HG03469 (cell line): Measurements from ENCODE around the gene POMT2.

ENCODE experiments used
- ATAC-seq: cut with Tn5 transposase; IDR thresholded peaks from one replicate; pipeline ENCODE4 v1.9.1; 2021; ENCODE audit warnings: mild to moderate bottlenecking, moderate library complexity, moderate number of reproducible peaks; ENCODE audit not compliant: unreplicated experiment

Gene POMT2

DNA sequence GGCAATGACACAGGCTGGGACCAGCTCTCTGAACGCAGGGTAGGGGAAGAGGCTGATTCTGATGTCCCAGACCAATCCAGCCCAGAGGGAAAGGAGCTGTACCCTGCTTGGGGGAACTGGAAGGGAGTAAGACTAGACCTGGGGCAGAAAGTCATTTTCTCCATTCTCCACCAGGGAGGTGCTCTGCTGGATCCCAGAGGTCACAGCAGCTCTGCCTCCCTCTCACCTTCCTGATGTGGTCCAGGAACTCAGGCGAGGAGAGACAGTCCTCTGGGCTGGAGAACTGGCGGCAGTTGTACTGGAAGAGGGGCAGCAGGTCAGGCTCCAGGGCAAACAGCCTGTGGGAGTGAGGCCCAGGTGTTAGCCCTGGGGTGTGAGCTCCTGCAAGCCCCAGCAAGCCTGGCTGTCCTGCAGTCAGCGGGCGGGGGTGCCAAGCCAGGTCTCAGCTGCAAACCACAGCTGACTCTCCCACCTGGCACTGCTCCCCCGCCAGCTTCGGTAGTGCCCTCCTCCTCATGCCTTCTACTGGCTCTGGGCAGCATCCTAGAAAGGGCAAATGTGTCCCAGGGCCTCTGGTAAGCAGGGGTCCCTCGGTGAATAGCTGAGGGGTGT is 51.6 kb downstream of the POMT2 start:
- ATAC-seq, result no peak

DNA sequence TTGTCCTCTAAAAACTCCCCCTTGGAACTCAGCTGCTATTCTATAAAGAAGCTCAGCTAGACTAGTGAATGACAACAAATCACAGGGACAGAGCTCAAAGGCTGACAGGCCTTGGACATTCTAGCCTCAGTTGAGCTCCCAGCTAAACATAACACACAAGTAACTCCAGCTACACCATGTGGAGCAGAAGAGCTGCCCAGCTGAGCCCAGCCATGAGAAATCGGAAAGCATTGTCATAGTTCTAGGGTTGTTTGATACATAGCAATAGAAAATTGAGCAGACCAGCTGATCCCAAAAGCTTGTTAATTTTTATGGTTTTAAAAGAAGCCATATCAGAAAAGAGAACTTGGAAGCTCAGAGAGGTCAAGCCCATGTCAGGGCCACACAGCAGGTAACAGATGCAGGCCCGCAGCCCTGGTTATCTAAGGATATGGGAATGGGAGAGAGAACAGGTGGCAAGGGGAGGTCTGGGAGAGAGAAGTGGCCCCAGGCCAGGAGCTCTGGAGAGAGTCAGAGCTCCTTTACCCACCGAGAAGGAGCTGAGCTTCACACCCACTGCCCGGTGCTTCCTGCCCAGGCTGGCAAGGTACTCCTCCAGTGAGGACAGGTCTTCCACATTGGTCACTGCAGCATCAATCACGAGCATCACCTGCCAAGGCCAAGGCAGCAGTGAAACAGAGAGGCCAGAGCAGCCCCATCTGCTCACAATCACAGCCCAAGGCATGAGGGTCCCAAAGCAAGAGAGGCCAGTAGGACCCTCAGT is 52.6 kb downstream of the POMT2 start:
- no peak for ATAC-seq

DNA sequence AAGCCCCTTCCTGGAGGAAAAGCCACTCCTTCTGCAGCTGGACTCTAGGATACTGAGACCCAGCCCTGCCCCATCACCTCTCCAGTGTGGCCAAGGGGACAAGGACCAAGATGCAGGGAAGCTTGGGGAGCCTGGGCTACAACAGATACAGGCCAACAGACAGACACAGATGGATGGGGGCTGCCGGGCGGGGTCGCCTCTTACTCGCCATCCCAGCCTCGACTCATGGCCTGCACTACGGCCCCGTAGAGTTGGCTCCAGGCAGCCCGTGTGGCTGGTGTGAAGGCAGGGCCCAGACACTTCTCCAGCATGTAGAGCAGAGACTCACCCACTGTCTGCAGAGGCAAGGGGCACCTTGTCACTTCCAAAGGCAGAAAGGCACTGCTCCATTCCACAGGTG is 54.3 kb downstream of the POMT2 start:
- ATAC-seq, result no peak

DNA sequence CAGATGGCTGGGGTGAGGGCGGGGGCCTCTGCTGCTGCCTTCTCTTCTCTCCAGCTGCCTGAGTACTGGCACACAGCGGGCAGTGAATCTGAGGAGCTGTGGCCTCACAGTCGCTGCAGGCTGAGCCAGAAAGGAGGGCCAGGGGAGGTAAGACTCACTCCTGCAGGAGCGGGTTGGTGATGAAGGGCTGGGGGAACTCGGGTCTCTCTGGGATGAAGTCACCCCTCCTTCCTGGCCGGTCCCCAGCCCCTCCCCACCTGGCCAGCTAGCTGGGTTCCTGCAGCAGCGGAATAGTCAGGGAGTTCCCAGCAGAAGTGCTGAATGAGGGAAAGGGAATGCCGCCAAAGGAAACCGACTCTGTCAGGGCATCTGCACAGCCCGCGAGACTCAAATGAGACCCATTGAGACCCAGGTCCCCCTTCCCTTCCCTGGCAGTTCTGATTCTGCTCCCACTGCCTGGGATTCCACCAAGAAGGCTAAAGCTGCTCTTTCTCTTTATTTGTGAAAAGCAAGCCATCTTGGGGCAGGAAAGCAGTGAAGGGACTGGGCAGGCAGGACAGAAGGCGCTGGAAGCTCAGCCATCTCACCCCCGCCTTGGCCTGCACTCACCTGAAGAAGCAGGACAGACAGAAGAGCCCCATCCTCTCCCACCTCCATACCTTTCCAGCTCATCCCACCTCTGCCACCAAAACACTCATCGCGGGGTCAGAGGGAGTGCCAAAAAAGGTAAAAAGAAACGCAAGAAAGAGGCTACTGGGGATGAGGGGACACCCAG is 54.9 kb downstream of the POMT2 start:
- ATAC-seq, result no peak

DNA sequence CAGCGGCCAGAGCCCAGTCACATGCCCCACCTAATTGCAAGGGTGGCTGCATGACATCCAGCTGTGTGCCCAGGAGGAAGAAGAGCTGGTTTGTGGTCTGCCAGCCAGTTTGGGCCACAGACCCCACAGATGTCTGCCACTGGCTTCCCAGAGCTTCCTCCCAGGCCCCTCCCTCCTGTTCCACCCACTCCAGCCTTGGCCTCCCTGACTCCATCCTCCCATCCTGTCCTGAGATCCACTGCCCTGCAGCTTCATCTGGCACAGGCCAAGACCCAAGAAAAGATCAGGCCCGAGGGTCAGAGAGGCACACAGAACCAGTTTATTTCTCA is 55.5 kb downstream of the POMT2 start:
- no peak for ATAC-seq

DNA sequence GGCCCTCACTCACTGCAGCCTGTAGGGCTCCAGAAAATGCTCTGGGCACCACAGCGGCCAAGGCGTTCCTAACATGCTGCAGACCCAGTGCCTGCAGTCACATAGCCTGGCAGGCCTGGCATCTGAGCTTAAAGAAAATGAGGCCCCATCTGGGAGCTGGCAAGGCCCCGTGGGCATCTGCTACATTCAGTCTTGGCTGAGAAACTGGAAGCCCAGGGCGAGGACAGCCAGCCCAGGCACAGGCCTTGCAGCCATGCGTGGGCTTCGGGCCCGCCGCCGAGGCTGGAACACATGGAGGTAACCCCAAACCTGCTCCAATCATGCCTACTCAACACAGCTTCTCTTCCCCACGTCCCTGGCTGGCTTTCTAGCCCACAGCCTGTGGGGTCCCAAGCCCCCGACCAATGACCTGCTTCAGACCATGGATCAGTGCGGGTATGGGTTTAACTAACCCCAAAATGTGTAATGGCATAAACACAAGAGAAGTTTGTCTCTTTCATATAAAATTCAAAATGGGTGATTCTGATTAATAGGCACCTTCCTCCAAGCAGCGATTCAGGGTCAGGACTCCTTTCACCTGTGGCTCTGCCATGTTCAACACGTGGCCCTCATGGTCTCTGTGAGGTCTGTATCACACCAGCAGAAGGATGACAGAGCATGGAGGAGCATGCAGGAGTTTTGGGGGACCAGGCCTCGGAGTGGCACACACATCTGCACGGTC is 56.1 kb downstream of the POMT2 start:
- ATAC-seq, result no peak

DNA sequence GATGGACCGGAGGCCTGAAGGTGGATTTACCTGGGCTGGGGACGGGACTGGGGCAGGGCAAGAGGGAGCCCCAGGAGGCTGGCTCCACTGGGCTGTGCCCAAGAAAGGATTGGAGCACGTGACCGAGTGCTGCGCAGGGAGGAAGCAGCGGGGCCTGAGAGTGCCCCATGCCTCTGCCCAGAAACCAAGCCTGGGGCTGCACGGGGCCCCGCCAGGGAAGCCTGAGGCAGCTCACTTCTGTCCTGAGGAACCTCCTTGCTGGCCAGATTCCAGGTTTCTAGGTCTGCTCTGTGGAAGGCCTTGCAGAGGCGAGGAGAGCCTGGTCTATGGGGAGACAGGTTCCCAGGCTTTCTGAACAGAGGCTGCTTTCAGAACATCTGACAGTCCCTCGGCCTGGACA is 60.1 kb downstream of the POMT2 start:
- ATAC-seq, result no peak

DNA sequence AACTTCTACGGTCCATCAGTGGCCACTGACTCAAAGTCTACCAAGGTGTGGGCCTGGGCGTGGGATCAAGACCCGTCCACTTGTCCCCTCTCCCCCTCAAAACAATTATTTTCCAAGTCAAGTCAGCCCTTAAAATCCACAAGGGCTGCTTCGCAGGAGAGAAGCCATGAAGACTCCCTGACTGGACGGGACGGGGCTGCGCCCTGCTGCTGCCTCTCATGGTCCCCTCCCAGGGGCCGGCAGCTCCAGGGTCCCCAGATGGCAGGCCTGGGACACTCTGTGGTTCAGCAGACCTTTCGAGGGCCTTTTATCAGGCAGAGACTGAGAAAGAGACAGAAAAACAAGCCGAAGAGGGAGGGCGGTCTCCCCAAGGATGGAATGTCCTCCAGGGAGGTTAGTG is 60.5 kb downstream of the POMT2 start:
- no peak for ATAC-seq

DNA sequence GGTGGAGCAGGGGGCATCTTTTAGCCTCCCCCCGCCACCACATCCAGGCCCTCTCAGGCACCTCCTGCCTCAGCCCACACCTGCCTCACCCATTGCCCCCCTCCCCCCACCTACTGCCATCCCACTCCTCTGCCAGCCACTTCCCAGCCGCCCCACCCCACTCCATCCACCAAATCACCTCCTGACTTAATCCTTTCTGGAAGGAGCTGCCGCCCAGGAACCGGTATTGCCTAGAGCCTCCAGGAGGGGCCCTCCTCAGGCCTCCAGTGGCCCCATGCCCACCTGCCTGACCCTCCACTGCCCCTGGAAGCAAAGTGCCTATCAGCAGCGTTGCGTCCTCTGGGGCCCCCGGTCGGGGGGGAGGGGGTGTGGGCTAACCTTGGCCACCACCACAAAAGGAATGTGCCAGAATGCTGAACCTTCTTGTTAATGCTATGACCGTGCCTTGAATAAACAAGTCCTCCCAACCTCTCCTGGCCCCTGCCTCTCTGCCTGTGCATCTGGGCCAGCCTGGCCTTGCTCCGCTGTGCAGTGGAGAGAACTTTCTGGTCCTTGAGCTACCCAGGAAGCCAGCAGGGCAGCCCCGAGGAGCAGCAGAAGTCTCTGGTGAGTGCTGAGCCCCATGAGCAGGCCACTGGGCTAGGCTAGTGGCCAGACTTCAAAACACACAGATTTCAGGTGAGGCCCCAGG is 61.5 kb downstream of the POMT2 start:
- no peak for ATAC-seq

DNA sequence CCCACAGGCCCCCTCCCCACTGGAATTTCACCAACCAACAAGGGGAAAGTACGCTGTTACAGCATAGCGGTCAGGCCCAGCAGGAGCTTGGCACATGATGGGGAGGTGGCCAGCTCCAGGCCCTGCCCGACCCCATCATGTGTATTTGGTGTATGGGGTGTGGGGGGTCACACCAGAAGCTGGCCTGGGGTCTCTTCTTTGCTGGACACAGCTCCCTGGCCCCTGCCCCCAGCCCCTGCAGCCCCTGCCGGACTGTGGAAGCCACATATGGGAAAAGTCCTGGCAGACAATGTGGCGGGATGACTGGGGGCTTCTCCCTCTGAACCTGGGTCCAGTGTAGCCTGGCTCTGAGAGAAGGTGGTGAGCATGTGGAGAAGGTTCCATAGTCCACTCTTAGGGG is 62.1 kb downstream of the POMT2 start:
- no peak for ATAC-seq

DNA sequence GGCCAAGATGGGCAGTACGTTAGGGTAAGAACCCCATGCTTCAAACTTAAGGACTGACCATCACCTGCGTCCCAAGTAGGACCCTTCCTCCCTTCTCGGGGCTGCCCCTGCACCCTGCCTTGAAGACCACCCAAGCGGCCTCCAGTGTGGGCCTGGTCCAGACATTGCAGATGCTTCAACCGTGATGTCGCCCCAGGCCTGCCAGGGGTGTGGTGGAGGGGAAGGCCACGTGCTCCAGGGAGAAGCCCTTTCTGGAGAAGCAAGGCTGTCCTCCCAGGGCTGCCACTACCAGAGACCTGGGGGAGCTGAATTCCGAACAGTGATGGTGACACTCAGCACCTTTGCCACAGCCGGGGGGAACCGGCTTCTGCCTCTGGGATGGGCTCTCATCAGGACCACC is 63.0 kb downstream of the POMT2 start:
- ATAC-seq, result no peak

DNA sequence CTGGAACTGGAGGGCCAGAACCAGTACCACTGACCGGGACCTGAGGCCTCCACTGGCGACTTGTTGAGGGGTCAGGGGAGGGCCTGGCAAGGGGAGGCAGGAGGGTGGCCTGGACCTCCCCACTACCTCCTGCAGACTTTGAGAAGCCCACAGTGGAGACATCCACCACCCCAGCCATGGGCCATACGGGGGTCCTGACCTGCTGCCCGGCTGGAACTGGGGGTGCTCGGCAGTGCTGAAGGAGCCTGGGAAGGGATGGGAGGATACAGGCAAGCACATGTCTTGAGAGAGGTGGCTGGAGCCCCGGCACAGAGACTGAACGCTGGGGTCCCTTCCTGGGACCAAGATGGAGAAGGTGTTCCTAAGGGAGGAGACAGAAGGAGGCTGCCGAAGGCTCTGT is 64.0 kb downstream of the POMT2 start:
- ATAC-seq, result no peak

DNA sequence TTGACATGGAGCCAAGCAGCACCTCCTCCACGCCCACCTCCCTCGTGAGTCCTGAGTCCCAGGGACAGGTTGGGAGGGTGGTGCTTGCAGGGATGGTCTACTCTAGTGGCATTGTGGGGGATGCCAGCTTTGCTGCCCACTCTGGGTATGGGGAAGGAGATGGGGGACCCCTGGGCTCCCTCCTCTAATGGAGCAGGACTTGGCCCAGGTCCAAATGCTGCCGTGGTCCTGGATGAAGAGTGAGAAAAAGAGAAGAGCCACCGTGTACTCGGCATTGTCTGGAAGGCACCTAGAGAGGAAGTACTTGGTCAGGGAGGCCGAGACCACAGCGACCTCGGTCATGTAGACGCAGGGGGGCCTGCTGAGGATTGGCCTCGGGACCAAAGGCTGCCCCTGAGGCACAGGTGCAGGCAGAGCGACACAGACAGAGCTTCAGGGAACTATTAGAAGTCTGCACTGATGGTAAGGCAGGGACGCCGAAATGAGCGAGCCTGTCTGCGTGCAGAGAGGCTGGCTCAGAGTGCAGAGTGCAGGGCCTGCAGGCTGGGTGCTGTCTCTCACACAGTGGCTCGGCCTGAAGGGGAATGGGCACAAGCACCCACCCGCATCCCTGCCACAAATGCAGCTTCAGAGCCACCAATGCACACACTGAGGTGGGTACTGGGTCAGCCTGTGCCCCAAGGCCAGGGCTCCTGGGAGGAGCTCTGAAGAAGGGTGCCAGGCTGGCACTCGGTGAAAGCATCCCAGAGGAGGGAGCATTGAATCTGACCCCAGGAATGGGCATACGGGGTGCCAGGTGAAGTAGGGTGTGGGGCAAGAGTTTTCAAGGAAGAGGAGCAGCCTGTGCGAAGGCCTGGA is 67.1 kb downstream of the POMT2 start:
- no peak for ATAC-seq

DNA sequence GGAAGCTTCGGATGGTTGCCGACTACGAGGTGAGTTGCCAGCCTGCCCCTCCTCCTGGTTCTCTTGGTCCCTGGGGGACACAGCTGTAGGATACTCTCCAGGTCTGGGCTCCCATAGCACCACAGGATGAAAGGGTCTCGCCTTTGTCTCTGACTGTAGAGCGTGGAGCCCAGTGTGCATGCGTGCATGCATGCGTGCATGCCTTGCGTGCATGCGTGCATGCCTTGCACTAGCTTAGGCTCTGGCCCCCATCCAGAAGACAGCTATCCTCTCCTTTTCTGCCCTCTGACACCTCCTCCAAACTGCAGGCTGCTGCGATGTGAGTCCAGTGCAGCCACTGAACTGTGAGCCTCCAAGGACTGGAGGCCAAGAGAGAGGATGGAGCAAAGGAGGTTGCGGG is 68.8 kb downstream of the POMT2 start:
- no peak for ATAC-seq

DNA sequence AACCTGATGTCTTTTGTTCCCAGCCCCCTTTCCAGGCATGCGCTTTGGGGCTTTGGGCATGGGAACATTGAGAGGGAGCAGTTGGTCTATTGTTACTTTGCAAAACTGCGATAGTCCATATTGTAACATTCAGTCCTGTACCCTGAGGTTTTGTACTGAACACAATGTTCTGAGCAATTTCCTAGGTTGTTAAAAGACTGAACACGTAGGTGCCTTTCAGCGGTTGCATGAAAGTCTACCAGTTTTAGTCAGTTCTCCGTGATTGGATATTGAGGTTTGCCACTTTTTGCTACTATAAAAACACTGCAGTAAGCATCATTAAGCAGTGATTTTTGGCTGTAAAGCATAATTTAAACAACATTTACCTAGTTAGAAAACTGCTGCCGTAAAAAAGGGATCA is 69.8 kb downstream of the POMT2 start:
- ATAC-seq, result no peak

DNA sequence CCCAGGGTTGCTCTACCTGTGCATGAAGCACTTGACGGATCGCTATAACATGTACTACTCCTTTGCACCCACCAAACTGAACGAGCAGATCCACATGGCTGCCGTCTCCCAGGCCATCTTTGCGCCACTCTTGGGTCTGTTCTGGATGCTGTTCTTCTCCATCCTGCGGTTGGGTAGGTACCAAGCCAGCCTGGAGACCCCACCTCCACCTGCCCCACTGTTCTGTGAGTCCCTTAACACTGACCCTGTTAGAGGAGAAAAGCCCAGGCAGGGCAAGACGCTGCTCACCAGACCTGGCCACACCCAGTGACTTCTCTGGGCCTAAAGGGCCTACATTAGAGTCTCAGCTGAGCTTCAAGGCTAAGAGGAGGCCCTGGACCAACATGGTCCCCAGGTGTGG is 71.4 kb downstream of the POMT2 start:
- ATAC-seq, result no peak

DNA sequence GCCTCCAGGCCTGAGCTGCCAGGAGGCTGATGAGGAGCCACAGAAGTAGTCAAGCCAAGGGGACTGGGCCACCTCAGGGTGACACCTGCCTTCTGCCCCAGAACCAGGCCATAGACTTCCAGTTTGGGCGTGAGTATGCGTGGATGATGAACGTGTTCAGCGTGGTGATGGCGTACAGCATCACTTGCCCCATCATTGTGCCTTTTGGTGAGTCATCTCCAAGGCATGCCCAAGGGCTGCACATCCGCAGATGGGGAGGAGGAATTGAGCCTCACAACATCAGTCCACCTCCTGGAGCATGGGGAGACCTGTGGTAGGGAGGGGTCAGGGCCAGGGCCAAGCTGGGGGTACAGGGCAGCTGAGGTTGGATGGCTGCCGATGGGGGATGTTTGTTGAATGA is 72.0 kb downstream of the POMT2 start:
- ATAC-seq, result no peak

DNA sequence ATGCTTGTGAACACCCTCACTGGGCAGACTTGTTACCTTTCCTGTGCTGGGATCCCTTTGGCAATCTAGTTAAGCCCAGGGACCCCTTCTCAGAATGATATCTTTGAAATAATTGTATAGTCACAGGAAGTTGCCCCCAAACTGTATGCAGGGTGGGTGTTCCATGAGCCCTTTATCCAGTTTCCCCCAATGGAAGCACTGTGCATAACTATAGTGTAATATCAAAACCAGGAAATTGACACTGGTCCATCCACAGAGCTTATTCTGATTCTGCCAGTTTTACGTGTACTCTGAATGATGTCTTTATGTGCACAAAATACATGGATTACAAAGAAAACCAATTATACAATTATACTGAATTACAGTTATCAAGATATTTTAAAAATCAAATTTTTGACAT is 73.9 kb downstream of the POMT2 start:
- ATAC-seq, result no peak

DNA sequence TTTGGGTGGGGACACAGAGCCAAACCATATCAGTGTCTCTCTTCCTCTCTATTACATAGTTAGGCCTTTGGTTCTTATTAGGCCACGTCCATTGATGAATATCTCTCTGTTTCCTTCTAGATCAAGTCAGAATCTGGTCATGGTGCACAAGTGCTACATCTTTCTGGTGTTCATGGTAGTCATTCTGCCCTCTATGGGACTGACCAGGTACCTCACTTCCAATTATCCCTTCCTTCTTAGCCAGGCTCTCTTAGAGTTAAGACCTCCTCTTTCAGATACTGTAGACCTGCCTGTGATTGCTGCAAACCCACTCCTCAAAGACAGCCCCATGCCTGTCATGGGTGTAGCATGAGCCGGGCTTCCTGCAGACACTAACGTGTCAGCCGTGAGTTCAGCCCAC is 74.9 kb downstream of the POMT2 start:
- ATAC-seq, result no peak

DNA sequence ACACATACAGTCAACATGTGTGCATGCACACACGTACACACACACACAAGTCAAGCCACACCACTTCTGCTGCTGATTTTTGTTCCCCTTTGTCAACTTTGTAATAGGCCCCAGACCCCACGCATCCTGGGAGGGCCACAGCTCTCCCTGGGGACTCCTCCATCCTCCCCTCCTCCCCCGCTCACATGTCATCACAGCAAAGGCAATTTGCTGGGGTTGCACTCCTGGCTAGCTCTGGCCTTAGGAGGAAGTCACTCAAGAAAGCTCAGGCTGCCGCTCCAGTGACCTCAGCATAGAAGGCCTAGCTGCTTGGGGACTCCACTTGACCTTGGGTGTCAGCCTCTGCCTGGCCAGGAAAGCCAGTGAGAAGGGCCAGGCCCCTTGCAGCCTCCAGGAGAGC is 76.8 kb downstream of the POMT2 start:
- ATAC-seq, result no peak
